ENCODE measurements around the gene IL21R.
"Not testable (repeated sequence)": the region's sequence is repeated elsewhere in the genome, so short reads cannot be mapped to it uniquely, and the experiment has no call there.

IL21R gene

DNA sequence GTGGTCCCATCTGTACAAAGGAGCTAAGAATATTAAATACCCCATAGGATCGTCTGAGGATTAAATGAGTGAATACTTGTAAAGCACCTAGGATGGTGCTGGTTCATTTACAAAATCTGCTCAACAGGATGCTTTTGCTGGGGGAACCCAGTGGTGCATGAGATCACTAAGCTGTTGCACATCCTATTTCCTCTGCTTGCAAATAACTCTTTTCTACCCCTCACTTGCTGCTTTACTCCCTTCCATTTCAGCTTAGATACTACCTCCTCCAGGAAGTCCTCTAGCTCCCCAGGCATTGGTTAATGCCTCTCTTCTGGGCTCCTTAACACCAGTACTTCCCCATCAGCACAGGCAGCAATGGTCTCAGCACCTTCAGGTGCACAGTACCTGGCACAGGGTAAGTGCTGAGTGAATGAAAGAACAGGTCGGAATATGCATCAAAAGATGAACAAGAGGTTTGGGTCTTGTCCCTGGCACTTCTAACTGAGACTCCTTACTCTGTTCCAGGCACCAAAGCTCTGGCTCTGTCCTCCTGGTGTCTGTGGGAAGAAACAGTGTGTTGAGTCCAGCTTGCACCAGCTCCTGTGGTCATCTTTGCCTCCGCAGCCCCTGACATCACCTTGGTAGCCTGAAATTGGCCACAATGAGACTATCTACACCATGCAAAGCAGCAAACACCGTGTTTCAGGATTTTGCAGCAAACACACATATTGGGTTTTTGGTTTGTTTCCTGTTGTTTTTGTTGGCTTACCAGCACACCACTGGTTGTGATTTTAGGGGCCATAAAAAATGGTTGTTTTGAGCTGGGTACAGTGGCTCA lies 24.1 kb upstream of the IL21R start:
- DNase-seq, result no peak

DNA sequence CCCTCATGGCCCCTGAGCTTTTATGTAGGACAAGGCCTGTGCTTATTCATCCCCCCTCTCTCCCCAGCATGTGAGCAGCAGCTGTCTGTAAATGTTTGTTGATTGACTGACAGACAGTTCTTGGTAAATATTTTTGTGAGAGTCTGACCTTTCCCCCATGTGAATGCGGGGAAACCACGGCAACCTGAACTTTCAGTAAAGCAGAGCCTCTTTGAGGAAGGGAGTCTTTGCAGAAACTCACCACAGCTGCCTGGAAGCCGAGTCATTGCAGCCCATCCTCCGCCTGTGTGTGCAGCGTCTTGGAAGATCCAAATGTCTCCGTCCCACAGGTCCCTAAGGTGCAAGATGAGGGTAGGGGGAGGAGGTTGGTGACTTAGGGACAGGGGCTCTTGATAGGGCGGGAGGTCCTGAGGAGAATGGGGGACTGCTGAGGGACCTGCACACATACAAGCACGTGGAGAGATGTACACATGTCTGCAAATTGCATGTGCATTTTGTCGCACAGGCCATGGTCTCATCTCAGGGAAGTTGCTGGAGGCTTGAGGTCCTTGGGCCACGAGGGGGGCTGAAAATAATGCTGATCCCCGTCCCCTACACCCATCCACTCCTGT lies 23.0 kb upstream of the IL21R start:
- DNase-seq, result peak; percentile 41

DNA sequence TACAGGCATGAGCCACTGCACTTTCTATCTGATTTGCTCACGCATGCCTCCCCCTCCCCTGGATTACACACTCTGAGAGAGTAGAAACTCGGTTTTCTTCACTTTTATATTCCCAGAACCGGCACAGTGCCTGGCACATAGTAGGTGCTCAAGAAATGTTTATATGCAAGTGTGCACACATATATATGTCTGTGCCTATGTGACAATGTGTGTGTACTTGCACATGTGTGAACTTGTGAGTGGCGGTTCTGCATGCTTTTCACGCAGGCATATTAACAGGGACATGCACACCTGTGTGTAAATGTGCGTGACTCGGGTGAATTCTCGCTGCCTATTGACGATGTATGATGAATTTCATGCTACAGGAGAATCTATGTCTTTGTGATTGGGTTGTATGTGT lies 22.1 kb upstream of the IL21R start:
- no peak for DNase-seq

DNA sequence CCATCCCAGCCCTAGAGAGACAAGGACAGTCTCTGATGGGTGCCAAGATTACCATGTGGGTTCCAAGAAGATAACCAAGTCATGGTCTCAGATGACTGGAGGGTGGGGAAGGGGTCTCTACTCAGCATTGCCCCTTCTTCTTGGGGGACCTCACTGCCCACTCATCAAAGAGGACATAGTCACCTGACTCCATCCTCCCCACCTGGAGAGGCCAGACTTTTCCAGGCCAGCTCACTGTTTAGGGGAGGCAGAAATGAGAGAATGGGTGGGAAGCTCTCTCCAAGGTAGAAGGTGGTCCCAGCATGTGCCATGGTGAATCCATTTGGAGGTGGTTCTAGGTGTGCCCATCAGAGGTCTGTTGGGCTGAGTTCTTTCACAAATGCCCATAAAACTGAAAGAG lies 20.7 kb upstream of the IL21R start:
- DNase-seq, result no peak

DNA sequence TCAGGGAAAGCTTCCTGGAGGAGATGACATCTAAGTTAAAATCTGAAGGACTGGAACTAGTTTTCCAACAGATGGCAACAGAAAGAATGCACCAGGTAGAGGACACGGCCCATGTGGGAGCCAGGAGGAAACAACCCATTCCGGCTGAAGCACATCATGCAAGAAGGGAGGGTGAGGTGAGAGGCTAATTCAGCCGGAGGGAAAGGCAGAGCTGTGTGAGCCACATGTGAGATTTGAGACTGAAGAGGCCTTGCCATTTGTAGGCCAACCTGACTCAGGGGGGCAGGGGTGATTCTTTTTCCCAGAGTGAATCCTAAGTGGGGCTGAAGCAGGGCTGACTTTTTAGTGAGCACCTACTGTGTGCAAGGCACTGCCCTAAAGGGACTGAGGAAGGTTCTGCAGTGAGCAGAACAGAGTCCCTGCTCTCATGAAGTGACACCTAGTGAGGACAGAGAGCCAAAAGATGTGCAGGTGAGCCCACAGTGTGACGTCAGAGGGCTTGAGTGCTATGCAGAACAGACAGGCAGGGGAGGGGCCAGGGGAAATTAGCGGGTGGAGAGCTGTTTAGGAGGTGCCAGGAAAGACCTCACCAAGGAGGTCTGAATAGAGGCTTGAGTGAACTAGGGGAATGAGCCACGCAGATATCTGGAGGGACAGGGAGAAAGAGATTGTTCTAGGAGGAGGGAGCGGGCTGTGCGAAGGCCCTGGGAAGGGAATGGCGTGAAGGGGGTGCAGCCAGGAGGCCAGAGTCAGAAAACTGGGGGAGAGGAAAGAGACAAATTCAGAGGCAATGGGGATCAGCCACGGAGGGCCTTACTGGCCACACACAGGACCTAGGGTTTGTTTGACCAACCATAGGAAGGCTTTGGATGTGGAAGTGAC lies 19.8 kb upstream of the IL21R start:
- DNase-seq, result no peak

DNA sequence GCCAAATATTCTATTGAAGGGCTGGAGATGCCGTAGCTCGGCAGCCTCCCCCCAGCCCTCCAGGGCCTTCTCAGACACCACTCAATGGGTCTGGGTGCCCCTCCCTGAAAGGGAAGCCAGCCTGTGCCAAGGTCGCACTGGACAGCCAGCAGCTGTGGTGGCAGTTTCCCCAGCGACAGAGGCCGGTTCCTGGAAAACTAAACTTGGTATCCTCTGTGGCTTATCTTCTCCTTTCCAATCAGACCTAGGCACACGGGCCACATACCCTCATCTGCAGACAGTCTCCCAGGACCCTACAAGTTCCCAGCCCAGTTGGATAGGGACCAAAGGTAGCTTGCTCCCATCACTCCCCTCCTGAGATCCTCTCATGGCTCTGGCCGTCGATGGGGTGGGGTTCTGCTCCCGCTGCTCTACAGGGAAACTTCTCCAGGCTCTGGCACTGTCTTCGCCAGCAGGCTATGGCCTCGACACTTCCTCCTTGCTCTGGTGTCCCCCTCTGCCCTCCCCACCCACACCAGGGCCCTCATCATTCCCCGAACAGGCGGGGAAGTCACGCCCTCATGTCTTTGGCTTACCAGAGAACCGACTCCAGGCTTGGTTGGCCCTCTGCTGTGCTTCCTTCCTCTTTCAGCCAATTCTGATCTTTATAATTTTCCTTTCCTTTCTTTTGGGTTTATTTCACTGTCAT lies 18.3 kb upstream of the IL21R start:
- DNase-seq, result no peak

DNA sequence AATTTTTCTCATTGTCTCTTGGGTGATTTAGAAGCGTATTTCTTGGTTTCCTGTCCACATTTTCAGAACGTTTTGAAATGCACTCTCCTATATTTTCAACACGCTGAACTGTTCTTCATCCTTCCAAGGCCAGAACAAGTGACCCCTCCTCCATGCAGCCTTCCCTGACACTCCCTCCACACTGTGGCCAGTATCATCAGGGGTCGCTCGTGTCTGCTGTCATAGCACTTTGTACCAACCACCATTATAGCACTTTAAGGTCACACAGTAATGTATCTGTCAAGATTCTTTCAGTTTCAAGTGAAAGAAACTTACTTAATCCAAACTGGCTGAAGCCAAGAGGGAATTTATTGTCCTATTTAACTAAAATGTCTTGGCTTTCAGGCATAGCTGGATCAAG lies 17.5 kb upstream of the IL21R start:
- no peak for DNase-seq

DNA sequence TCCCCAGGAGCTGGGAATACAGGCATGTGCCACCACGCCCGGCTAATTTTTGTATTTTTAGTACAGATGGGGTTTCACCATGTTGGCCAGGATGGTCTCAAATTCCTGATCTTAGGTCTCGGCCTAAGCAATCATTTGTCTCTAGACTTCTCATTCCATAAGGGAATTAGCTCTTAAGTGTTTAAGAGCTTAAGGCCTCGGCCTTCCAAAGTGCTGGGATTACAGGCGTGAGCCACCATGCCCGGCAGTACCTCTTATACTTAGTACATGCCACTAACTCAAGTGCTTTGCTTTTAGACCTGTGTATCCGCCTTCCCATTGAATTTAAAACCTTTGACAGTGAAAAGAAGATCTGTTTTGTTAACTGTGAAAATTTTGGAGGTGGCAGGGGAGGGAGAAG lies 16.6 kb upstream of the IL21R start:
- no peak for DNase-seq

DNA sequence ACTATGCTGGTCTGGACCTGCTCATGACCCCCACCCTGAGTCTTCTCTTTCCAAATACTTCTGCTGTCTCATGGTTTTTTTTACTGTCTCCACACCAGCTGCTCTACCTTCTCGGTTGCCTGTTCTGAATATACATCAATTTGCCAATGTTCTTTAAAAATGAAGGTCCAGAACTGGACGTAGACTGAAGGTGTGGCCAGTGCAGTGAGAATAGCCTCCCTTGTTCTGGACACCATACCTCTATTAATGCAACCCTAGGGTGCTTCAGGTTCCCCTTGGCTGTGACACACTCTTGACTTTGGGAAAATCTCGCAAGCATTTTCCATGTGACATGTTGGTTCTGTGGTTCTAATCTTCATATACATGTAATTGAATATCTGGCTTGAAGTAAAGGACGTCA lies 15.3 kb upstream of the IL21R start:
- DNase-seq, result no peak

DNA sequence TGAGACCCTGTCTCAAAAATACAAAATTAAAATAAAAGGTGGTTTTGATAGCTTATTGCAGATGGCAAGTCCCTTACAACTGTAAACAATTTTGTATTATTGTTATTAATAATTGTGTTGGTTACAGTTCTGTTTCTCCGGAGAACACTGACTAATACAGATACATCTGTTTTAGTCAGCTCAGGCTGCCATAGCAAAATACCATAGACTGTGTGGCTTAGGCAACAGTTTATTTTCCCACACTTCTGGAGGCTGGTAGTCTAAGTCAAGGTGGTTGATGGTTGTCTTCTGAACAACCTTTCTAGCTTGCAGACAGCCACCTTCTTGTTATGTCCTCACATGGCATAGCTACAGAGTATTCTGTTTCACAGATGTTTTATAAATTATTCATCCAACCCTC lies 14.2 kb upstream of the IL21R start:
- no peak for DNase-seq

DNA sequence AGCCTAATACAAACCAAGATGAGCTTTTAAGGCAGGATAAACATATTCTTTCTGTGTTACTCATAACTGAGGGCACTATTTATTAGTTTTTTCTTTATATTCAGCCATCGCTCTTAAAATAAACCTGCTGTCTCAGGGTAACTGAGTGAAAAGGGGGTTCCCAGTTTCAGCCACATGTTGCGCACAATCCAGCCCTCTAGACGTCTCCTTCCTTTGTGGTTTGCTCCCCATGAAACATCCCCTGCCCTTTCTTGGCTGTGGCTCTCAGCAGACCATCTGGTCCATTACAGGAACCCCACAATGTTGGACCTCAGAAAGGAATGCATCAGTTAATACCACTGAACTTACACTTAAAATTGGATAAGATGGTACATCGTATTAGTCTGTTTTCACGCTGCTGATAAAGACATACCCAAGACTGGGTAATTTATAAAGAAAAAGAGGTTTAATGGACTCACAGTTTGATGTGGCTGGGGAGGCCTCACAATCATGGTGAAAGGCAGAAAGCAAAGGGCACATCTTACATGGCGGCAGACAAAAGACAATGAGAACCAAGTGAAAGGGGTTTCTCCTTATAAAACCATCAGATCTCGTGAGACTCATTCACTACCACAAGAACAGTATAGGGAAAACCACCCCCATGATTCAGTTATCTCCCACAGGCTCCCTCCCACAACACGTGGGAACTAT lies 12.6 kb upstream of the IL21R start:
- no peak for DNase-seq

DNA sequence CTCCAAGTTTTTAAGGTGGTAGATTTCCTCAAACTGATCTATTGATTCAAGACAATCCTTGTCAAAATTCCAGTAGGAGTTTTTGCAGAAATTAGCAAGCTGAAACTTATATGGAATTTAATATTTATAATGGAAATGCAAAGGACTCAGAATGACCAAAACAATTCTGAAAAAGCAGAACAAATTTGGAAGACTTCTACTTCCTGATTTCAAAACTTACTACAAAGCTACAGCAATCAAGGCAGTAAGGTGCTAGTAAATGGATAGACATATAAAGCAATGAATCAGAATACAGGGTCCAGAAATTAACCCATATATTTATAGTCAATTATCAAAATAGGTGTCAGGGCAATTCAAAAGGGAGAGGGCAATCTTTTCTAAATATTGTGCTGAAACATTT lies 11.8 kb upstream of the IL21R start:
- DNase-seq, result no peak

DNA sequence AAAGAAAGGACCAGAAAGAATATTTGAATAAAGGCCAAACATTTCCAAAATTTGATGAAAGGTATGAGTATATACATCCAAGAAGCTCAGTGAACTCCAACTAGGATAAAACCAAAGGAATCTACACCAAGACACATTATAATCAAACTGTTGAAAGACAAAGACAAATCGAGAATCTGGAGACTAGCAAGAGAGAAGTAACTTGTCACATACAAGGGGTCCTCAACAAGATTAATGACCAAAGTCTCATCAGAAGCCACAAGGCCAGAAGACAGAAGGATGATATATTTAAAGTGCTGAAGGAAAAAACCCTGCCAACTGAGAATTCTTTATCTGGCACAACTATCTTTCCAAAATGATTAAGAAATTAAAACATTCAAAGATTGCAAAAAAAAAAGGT lies 9.3 kb upstream of the IL21R start:
- DNase-seq, result peak; percentile 51

DNA sequence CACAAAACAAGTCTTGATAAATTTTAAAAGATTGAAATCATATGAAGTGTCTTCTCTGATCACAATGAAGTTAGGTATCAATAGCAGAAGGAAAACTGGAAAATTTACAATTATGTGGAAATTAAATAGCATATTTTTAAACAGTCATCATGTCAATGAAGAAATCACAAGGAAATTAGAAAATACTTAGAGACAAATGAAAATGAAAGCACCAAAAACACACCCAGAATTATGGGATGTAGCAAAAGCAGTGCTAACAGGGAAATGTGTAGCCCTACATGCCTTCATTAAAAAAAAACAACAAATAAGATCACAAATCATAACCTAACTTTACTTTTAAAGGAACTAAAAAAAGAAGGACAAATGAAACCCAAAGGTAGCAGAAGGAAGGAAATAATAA lies 7.5 kb upstream of the IL21R start:
- no peak for DNase-seq

DNA sequence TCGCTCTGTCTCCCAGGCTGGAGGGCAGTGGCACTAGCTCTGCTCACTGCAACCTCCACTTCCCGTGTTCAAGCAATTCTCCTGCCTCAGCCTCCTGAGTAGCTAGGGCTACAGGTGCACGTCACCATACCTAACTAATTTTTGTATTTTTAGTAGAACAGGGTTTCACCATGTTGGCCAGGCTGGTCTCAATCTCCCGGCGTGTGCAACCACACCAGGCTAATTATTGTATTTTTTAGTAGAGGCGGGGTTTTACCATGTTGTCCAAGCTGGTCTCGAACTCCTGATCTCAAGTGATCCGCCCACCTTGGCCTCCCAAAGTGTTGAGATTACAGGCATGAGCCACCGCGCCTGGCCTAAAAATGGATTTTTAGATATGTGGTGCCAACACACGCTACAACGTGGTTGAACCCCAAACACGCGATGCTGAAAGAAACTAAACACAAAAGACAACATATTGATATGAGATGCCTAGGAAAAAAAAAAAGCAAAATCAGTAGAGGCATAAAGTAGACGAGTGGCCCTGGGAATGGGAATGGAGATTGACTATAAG lies 3.6 kb upstream of the IL21R start:
- DNase-seq, result not testable (repeated sequence)

DNA sequence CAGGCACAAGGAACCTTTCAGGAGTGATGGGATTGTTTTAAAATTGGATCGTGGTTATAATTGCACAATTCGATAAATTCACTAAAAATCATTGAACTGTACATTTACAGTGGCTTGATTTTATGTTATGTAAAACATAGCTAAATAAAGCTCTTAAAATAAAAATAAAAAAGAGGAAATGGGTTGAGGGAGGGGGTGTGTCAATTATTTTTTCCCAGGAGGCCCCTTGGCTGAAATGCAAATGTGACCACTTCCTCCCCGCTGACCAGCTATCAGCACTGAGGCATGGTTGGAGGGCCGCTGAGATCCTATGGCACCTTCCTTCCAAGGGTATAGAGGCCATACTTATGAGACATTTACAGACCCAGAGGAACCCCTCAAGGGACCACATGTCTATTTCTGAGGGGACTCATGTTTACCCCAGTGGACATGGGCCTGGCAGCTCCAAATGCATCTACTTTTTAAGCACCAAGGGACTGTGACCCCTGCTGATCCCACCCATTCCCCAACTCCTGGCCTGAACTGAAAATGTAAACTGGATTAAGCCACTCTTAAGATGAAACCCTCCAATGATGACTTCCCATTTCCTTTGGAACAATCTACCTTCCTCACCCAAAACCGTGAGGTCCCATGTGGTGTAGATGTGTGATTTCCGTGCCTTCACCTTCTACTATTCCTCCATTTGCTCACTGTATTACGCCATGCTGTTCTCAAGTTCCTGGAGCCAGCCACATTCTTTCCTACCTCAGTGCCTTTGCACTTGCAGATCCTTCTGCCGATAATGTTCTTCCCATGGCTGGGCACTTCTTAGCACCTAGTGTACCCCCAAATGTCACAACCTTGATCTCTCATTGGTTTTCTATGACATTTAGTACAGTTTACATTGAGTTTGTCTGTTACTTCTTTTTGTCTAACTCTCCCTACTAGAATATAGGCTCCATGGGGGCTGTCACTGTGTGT lies 2.8 kb upstream of the IL21R start:
- no peak for DNase-seq

DNA sequence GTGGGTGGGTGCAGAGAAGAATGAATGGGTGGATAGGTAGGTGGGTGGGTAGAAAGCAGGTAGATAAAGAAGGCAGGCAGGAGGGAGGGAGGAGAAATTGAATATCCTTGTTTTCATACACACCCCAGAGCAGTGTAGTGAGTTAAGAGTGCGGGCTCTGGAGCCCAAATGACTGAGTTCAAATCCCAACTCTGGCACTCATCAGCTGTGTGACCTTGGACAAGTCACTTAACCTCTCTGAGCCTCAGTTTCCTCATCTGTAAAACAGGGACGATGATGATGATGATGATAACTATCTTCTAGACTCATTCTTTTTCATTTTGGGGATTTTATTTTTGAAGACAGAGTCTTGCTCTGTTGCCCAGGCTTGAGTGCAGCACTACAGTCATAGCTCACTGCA lies 2.0 kb upstream of the IL21R start:
- DNase-seq, result no peak

DNA sequence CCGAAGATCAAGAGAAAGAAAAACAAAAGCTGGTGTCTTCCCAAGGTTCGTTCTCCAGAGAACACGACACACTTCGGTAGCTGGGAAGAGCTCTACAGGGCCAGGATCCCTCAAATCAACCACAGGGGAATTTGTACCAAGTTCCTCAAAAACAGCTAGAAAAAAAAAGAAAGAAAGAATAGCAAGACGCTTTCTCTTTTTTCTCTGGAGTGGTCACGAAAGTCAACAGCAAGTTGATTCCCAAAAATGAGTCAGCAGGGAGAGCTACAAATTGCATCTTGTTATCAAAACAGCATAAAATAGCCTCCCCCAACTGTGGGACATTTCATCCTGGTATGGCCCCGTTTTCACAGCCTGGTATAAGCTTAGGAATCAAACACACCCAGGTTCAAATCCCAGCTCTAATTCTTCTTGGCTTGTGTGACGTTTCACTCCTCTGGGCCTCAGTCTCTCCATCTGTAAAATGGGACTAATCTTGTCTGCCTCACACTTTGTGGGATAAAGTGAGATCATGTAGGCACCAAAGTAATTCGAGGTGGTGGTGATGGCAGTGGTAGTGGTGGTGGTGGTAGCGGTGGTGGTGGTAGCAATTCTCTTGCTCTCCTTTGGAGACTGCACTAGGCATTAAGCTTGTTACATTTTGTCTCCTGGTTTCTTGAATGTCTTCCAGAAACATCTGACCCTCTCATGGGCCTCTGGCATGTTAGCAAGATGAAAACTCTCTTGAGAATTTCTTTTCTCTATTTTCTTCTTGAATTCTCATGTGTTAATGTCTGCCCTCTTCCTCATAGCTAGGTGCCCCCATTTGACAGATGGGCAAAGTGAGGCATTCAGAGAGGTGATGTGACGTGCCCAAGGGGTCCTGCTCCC lies 988 bp upstream of the IL21R start:
- DNase-seq, result peak; percentile 71

DNA sequence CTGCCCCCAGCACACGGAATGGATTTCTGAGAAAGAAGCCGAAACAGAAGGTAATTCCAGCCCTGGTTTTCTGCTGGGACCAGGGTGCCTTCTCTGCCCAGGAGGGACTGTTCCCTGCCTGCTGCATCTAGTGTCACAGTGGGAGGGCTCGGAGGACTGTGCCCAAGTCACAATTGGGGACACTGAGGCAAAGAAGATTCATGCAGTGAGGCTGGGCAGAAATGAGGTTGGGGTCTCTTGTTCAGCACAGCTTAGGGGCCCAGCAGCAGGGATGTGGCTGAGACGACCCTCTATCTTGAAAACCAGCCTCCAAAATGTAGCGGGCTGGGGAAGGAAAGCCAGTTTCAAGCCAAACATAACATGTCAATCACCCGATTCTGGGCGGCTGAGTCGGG lies 592 bp downstream of the IL21R start:
- no peak for DNase-seq

All from fibroblast of skin of right biceps (primary cell).